Measurements from ENCODE around the gene DDX28. TPM values are rescaled to one million over a fixed set of nuclear protein-coding genes. Genes with fewer than 3 reads are reported as not detected.

The DDX28 gene
- total and polyA plus RNA-seq, 2 of the 8 experiments (the other 6 are each of a cell fraction or from before 2014, with no cell fraction given) = 16.8 to 28.1 TPM

- Histone ChIP-seq H2BK120ac (replicated peaks; ENCODE audit: low read depth, low read length) (no peak overlapping the region), H3K14ac (ENCODE audit: insufficient read length) (no peak overlapping the region), H3K23me2 (ENCODE audit: low read depth, low read length) (no peaks in the 10 kb centered on the region), H3K4me1 (replicated peaks in 1 of 4; ENCODE audit: control insufficient read depth in 3 of 4, insufficient read depth in 4 of 4, low read length in 3 of 4) (peaks cover 0 to 6% (median 3%) of the 10 kb centered on the region in 4 experiments; a peak in 3 of 7 replicates), H2BK15ac (ENCODE audit: low read length) (no peak overlapping the region), H3K27me3 (replicated peaks in 1 of 4; ENCODE audit: control insufficient read depth in 3 of 4, extremely low read depth in 1 of 4, insufficient read depth in 3 of 4, low read length in 3 of 4) (no peaks in the 10 kb centered on the region), H3K36me3 (ENCODE audit: control insufficient read depth in 2 of 4, insufficient read depth in 4 of 4, low read length in 3 of 4) (no peaks in the 10 kb centered on the region), H3K18ac (ENCODE audit: extremely low read depth, low read length) (no peak overlapping the region), H4K20me1 (replicated peaks in 1 of 2; ENCODE audit: control insufficient read depth in 1 of 2, insufficient read depth in 2 of 2, low read length in 2 of 2) (no peaks in the 10 kb centered on the region), H3K27ac (ENCODE audit: low read depth, low read length) (no peak overlapping the region), H4K5ac (ENCODE audit: insufficient read length, low read depth, low read length) (no peak overlapping the region), H3K9ac (replicated peaks in 1 of 4; ENCODE audit: extremely low read depth in 1 of 4, low read depth in 3 of 4, low read length in 3 of 4) (0 out of 7 replicates have a peak overlapping the region, but pooled peaks of 1 of the 4 experiments have one; percentile 7), H2BK20ac (ENCODE audit: low read length) (no peak overlapping the region), H3K4me3 (ENCODE audit: extremely low read depth in 1 of 4, insufficient read depth in 2 of 4, low read depth in 3 of 4, low read length in 4 of 4) (no peak overlapping the region), H4K8ac (ENCODE audit: extremely low read depth, insufficient read depth, low read length) (no peak overlapping the region), H3K23ac (ENCODE audit: insufficient read length) (no peak overlapping the region), H3K4ac (replicated peaks; ENCODE audit: insufficient read length, low read depth, low read length) (no peak overlapping the region), H4K91ac (replicated peaks; ENCODE audit: insufficient read length, low read length) (no peak overlapping the region), H3K4me2 (ENCODE audit: insufficient read depth in 1 of 2, low read depth in 2 of 2, low read length in 2 of 2) (no peak overlapping the region), H2AK5ac (ENCODE audit: low read depth, low read length) (no peak overlapping the region), H2AFZ (ENCODE audit: low read length) (0 out of 2 replicates have a peak overlapping the region, but pooled peaks have one; percentile 8), H3K56ac (replicated peaks; ENCODE audit: insufficient read length, low read depth, low read length) (no peak overlapping the region), H2BK5ac (ENCODE audit: low read depth, low read length) (no peak overlapping the region), H2BK12ac (ENCODE audit: low read depth, low read length) (no peak overlapping the region), H3K79me1 (ENCODE audit: low read depth, low read length) (no peaks in the 10 kb centered on the region), H3K79me2 (ENCODE audit: control insufficient read depth in 1 of 2, insufficient read depth in 2 of 2, low read length in 2 of 2) (no peaks in the 10 kb centered on the region), H3K9me3 (ENCODE audit: insufficient read depth in 2 of 2, low read depth in 1 of 2, low read length in 1 of 2) (no peaks in the 10 kb centered on the region)
- 82% methylated on average over 1 of the region's 1 CpG; no CpG with 5 or more reads in 1 of the 2 experiments for WGBS, 2 experiments (ENCODE audit: extremely low coverage in 1 of 2, insufficient coverage in 1 of 2, insufficient read length in 1 of 2, insufficient replicate concordance in 2 of 2, low coverage in 1 of 2, low lambda C conversion rate in 2 of 2, missing lambda C conversion rate in 1 of 2)
- ChIA-PET CTCF (ENCODE audit: partially characterized antibody) (interaction anchor here (0.5 to 1.4 kb wide), 6 partner anchors 10 to 293 kb away, joined by 3 to 5 read pairs (median 3); partner anchors contain the start of genes DDX28 and DUS2), POLR2A (ENCODE audit: partially characterized antibody) (interaction anchor here (0.6 to 3.7 kb wide), 4 partner anchors 9 to 388 kb away, joined by 3 to 17 read pairs (median 4); partner anchors contain the start of genes DDX28 and DUS2)
- DNase-seq (ENCODE audit: low read depth in 1 of 2, low spot score in 2 of 2) (no peak), FAIRE-seq (no peak)
- no peak for TF ChIP-seq CBX8 (IDR thresholded peaks at IDR 0.05; ENCODE audit: borderline replicate concordance, low read depth, low read length)
- TF ChIP-seq NANOG (IDR thresholded peaks at IDR 0.05; ENCODE audit: insufficient read depth, low read depth, low read length, poor library complexity, severe bottlenecking) = no peak
- no peak for TF ChIP-seq POU5F1 (IDR thresholded peaks at IDR 0.05; ENCODE audit: low read depth, low read length)
- no peak for TF ChIP-seq SAP30 (IDR thresholded peaks at IDR 0.05; ENCODE audit: insufficient read depth, insufficient replicate concordance, low read length)
- no peak for TF ChIP-seq RAD21 (IDR thresholded peaks at IDR 0.05 in 1 of 2, conservative IDR thresholded peaks at IDR 0.05 in 1 of 2; ENCODE audit: low read depth in 2 of 2, low read length in 2 of 2)
- no peak for TF ChIP-seq TAF7 (optimal IDR thresholded peaks at IDR 0.05; ENCODE audit: borderline replicate concordance, low read depth, low read length)
- TF ChIP-seq SIN3A (conservative IDR thresholded peaks at IDR 0.05 in 1 of 2, IDR thresholded peaks at IDR 0.05 in 1 of 2; ENCODE audit: low read depth in 1 of 2, low read length in 2 of 2) = no peak
- no peak for TF ChIP-seq RFX5 (IDR thresholded peaks at IDR 0.05; ENCODE audit: borderline replicate concordance, low read depth, low read length)
- TF ChIP-seq RNF2 (IDR thresholded peaks at IDR 0.05; ENCODE audit: borderline replicate concordance, low read depth, low read length, missing control alignments, poor library complexity, severe bottlenecking) = no peak
- TF ChIP-seq SRF (IDR thresholded peaks at IDR 0.05; ENCODE audit: low read depth, low read length) = no peak
Measured at GRCh38 chr16:68013440-68013839, 9.6 kb downstream of the DDX28 start.
